GM12864 (cell line): ENCODE measurements around the gene ZMYND12.

Experiments used
- DNase-seq: peaks from one replicate; pipeline ENCODE4 v3.0.0-alpha.2; 2011; ENCODE audit warnings: low read depth
- H3K4me3 ChIP-seq: 2 replicates; pipeline ENCODE4 v1.5.1; 2011; ENCODE audit warnings: mild to moderate bottlenecking, low read depth, low read length, control low read depth
- TF ChIP-seq, protein P1 (sequence below): IDR thresholded peaks from 2 replicates; pipeline ENCODE4 v1.5.1; 2011; ENCODE audit warnings: low read depth, mild to moderate bottlenecking, moderate library complexity, low read length, control low read depth, inconsistent platforms; ENCODE audit errors: missing control alignments

The ZMYND12 gene

DNA sequence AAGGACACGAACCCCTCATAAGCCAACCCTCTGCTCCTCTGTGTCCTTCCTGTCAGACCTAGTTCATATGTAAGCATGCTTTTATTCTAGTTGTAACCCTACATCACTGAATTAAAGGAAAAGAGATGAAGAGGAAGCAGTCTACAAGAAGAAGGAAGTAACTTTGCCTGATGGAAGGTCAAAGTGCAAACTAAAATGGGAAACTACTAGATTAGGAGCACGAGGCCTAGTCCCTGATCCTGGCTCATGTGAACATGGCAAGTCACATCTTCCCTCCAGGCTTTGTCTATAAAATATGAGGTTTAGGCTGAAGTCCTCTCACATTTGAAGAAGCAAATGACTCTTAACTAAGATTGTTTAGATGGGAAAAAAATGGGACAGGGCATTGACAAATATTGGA lies 13.2 kb downstream of the ZMYND12 start:
- H3K4me3 ChIP-seq: no peak overlapping the region
- no peak for DNase-seq
- TF ChIP-seq, protein P1, sequence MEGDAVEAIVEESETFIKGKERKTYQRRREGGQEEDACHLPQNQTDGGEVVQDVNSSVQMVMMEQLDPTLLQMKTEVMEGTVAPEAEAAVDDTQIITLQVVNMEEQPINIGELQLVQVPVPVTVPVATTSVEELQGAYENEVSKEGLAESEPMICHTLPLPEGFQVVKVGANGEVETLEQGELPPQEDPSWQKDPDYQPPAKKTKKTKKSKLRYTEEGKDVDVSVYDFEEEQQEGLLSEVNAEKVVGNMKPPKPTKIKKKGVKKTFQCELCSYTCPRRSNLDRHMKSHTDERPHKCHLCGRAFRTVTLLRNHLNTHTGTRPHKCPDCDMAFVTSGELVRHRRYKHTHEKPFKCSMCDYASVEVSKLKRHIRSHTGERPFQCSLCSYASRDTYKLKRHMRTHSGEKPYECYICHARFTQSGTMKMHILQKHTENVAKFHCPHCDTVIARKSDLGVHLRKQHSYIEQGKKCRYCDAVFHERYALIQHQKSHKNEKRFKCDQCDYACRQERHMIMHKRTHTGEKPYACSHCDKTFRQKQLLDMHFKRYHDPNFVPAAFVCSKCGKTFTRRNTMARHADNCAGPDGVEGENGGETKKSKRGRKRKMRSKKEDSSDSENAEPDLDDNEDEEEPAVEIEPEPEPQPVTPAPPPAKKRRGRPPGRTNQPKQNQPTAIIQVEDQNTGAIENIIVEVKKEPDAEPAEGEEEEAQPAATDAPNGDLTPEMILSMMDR: no peak

DNA sequence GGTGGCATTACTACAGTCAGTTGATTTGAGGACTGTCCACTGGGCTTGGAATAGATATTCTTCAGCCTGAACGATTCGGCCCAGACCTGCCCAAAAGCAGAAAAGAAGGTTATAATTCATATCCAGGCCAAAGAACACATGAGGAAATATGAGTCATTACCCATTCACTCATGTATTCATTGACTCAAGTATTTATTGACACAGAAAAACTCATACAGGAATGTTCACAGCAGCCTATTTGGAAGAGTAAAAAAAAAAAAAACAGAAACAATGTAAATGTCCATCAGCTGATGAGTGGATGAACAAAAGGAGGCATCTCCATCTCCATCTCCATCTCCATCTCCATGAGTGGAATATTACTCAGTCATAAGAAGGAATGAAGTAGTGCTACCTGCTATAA lies 15.9 kb downstream of the ZMYND12 start:
- no peak overlapping the region for H3K4me3 ChIP-seq
- DNase-seq: no peak
- TF ChIP-seq, protein P1: no peak

GRCh38 chr1:42434340-42434739 lies 21.5 kb downstream of the ZMYND12 start:
- DNase-seq: no peak
- TF ChIP-seq, protein P1: no peak
- H3K4me3 ChIP-seq: no peak overlapping the region

DNA sequence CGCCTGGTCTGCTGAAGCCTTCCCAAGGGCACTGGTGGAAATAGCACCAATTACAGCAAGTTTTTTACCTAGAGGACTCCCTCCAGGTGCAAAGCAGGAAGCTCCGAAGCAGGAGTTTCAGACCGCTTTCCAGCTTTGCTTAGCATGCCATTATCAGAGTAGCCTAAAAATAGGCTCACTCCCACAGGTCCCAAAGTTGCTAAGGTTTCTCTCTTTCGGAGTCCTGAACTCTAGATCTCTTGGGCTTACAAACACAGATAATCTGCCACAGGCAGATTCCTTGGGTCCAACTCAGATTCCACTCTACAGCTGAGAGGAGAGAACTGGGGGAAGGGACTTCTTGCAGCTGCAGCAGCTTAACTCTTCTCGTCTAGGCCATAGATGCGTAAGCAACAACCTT lies 22.5 kb downstream of the ZMYND12 start:
- TF ChIP-seq, protein P1: no peak
- DNase-seq: no peak
- no peak overlapping the region for H3K4me3 ChIP-seq

- DNase-seq: no peak
- TF ChIP-seq, protein P1: no peak
- no peak overlapping the region for H3K4me3 ChIP-seq
Measured at GRCh38 chr1:42432714-42433113, 23.1 kb downstream of the ZMYND12 start.

DNA sequence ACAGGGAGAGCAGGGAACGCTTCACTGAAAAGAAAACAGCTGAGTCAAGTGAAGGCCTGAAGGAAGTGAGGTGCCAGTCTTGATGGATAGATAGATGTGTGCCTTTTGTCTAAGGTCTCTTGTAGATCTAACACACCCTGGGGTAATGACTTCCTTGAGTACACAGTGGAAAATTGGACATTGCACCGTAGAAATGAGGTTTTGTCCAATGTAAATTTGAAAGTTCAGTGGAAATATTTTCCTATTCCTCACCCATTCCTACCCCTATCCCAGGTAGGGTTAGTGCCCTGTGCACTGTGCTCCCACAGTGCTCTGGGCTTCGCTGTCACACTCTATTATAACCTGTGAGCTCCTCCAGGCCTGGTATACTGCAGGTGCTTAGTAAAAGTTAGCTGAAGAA lies 24.3 kb downstream of the ZMYND12 start:
- DNase-seq: no peak
- TF ChIP-seq, protein P1: no peak

GRCh38 chr1:42430286-42431135 lies 25.3 kb downstream of the ZMYND12 start:
- no peak for DNase-seq

More for the DNA sequence above, 24.3 kb downstream of the ZMYND12 start:
- H3K4me3 ChIP-seq: no peak overlapping the region

More at GRCh38 chr1:42430286-42431135, 25.3 kb downstream of the ZMYND12 start:
- TF ChIP-seq, protein P1: no peak
- no peak overlapping the region for H3K4me3 ChIP-seq
